Measurements from ENCODE around the gene VWA3B. TPM values are rescaled to one million over a fixed set of nuclear protein-coding genes. Genes with fewer than 3 reads are reported as not detected.

VWA3B gene
- total RNA-seq, 4 donors from 2014 or later = 0.30 to 6.1 (median 2.5) TPM; not detected in 1

GRCh38 chr2:98277162-98277859, 190.3 kb downstream of the VWA3B start:
- Histone ChIP-seq H3K36me3 (no peaks in the 10 kb centered on the region), H3K27ac (no peak overlapping the region), H3K4me3 (no peak overlapping the region), H3K27me3 (peaks cover 0 to 3% of the 10 kb centered on the region in 2 donors), H3K4me1 (no peaks in the 10 kb centered on the region), H3K9me3 (peaks cover 0 to 11% (median 0%) of the 10 kb centered on the region in 4 donors)
- WGBS, 2 donors = 39 to 58% methylated on average over 9 of the region's 9 CpGs
- no peak for DNase-seq (ENCODE audit: low spot score in 2 of 2)
- TF ChIP-seq POLR2A (IDR thresholded peaks at IDR 0.05) = no peak
- TF ChIP-seq CTCF (IDR thresholded peaks at IDR 0.05) = no peak

- WGBS, 2 donors = 86 to 87% methylated on average over 7 of the region's 7 CpGs
- no peak for DNase-seq (ENCODE audit: low spot score in 2 of 2)
- Histone ChIP-seq H3K4me1 (no peaks in the 10 kb centered on the region), H3K36me3 (no peaks in the 10 kb centered on the region), H3K27me3 (peaks cover 0 to 3% of the 10 kb centered on the region in 2 donors), H3K4me3 (no peak overlapping the region), H3K9me3 (peaks cover 0 to 11% (median 0%) of the 10 kb centered on the region in 4 donors), H3K27ac (no peak overlapping the region)
- TF ChIP-seq POLR2A (IDR thresholded peaks at IDR 0.05) (no peak), EP300 (IDR thresholded peaks at IDR 0.05) (no peak), CTCF (IDR thresholded peaks at IDR 0.05) (no peak)
These were observed 191.1 kb downstream of the VWA3B start for GRCh38 chr2:98278074-98278473.

- Histone ChIP-seq H3K27me3 (peaks cover 0 to 3% of the 10 kb centered on the region in 2 donors), H3K9me3 (peaks cover 0 to 17% (median 0%) of the 10 kb centered on the region in 4 donors), H3K4me3 (no peak overlapping the region), H3K36me3 (no peaks in the 10 kb centered on the region), H3K27ac (no peak overlapping the region), H3K4me1 (no peaks in the 10 kb centered on the region)
- DNase-seq (ENCODE audit: low spot score in 2 of 2) = no peak
- 31 to 35% methylated on average over 17 to 18 of the region's 18 CpGs for WGBS, 2 donors
- TF ChIP-seq CTCF (IDR thresholded peaks at IDR 0.05) (no peak), POLR2A (IDR thresholded peaks at IDR 0.05) (no peak)
These were observed 193.6 kb downstream of the VWA3B start for GRCh38 chr2:98280376-98281102.

- DNase-seq (ENCODE audit: low spot score in 2 of 2) = no peak
- 75 to 78% methylated on average over 6 of the region's 6 CpGs for WGBS, 2 donors
- H3K27ac ChIP-seq = no peak overlapping the region
- H3K4me1 ChIP-seq = no peaks in the 10 kb centered on the region
- TF ChIP-seq EP300 (IDR thresholded peaks at IDR 0.05) = no peak
- no peaks in the 10 kb centered on the region for H3K36me3 ChIP-seq
- H3K27me3 ChIP-seq = peaks cover 0 to 3% of the 10 kb centered on the region in 2 donors
- H3K9me3 ChIP-seq = peaks cover 0 to 19% (median 0%) of the 10 kb centered on the region in 4 donors
- H3K4me3 ChIP-seq = no peak overlapping the region
These were observed 194.6 kb downstream of the VWA3B start for GRCh38 chr2:98281607-98282006.

GRCh38 chr2:98282109-98282508, 195.1 kb downstream of the VWA3B start:
- no peak overlapping the region for H3K27ac ChIP-seq
- DNase-seq (ENCODE audit: low spot score in 2 of 2) = no peak
- peaks cover 0 to 24% (median 0%) of the 10 kb centered on the region in 4 donors for H3K9me3 ChIP-seq
- H3K27me3 ChIP-seq = peaks cover 0 to 3% of the 10 kb centered on the region in 2 donors
- TF ChIP-seq EP300 (IDR thresholded peaks at IDR 0.05) (no peak), CTCF (IDR thresholded peaks at IDR 0.05) (no peak), POLR2A (IDR thresholded peaks at IDR 0.05) (no peak)
- no peak overlapping the region for H3K4me3 ChIP-seq
- 67 to 74% methylated on average over 1 of the region's 1 CpG for WGBS, 2 donors
- H3K36me3 ChIP-seq = no peaks in the 10 kb centered on the region
- H3K4me1 ChIP-seq = no peaks in the 10 kb centered on the region

Data from tibial nerve (tissue), 4 donors.